Right lobe of liver (tissue), 6 donors: Measurements from ENCODE around the gene GGT7. TPM values are rescaled to one million over a fixed set of nuclear protein-coding genes. Genes with fewer than 3 reads are reported as not detected.

Experiments used
- ATAC-seq, 4 donors: fragments of 200-7000 bp; cut with Tn5 transposase; one replicate each; pipeline ENCODE4 v1.9.1; 2020; ENCODE audit warnings: mild to moderate bottlenecking in 4 of 4, moderate library complexity in 4 of 4
- DNase-seq, 3 donors: peaks; one replicate each; pipeline ENCODE4 v3.0.0-alpha.2; 2020
- H3K27ac ChIP-seq, 3 donors: fragments of 200-600 bp; one replicate each; pipeline ENCODE4 v1.8.0; 2022
- H3K27me3 ChIP-seq, 2 donors: fragments of 200-600 bp; one replicate each; pipeline ENCODE4 v1.8.0; 2022
- H3K36me3 ChIP-seq, 4 donors: fragments of 200-600 bp; sonication (generic) in 1 of 4; one replicate each; pipeline versions ENCODE4 v1.5.1 to v1.8.0; 2017 to 2022; ENCODE audit warnings: control low read depth in 1 of 4
- H3K4me1 ChIP-seq, 4 donors: fragments of 200-600 bp; sonication (generic) in 1 of 4; one replicate each; pipeline versions ENCODE4 v1.5.1 to v1.8.0; 2017 to 2022; ENCODE audit warnings: control low read depth in 1 of 4
- H3K4me3 ChIP-seq, 3 donors: fragments of 200-600 bp; one replicate each; pipeline ENCODE4 v1.8.0; 2022
- H3K9me3 ChIP-seq, 4 donors: fragments of 200-600 bp; sonication (generic) in 1 of 4; one replicate each; pipeline versions ENCODE4 v1.5.1 to v1.8.0; 2017 to 2022; ENCODE audit warnings: control low read depth in 1 of 4
- CTCF ChIP-seq, 4 donors: fragments of 200-600 bp in 3 of 4; fragments of 450-650 bp in 1 of 4; IDR thresholded peaks; one replicate each; pipeline versions ENCODE4 v1.5.1 to v1.8.0; 2016 to 2022; ENCODE audit warnings: antibody characterized with exemption in 4 of 4, mild to moderate bottlenecking in 2 of 4
- POLR2A ChIP-seq: fragments of 450-650 bp; IDR thresholded peaks from one replicate; pipeline ENCODE4 v1.6.1; 2017; ENCODE audit warnings: antibody characterized with exemption, mild to moderate bottlenecking
- WGBS: methylation state at CpG from one replicate; pipeline ENCODE4 v1.1.6; 2018; ENCODE audit warnings: low coverage, low lambda C conversion rate; ENCODE audit not compliant: insufficient coverage; ENCODE audit errors: missing lambda C conversion rate; 5-methylcytosine and 5-hydroxymethylcytosine counted together
- intact Hi-C, 2 donors: fragments of 100-400 bp; cut with DNase I; formaldehyde crosslinking; loops; one replicate each; pipeline versions ENCODE4 v1.11.2 to v1.14.1; 2022
- long read RNA-seq: library from polyadenylated mRNA; unstranded; transcript quantifications from one replicate; pipeline ENCODE4 v2.0.0, GENCODE V29; 2019
- total RNA-seq, 6 experiments: library from RNA; depleted of rRNA in 2 of 6; stranded (reverse); fragments of >200 nt in 2 of 6; fragmentation: NEBNext Ultra II Directional in 3 of 6; extraction: Animal tissue kit (Norgen Biotek cat#: 25700) in 3 of 6; gene quantifications; one replicate each; pipeline versions ENCODE4 v1.1.0 to v1.2.4, GENCODE V29; 2016 to 2023
- donor health status: DM: no; HTN: yes; CAD: no.
- donor health status: DM: no; HTN: no; CAD: no.
- donor health status: DM: no; HTN: no; CAD: no.
- donor health status: DM: no; HTN: yes; CAD: no.
- donor health status: DM: no; HTN: yes; CAD: no.

The GGT7 gene
- 10 to 100 TPM in 2 of 6 experiments, 1 to 10 TPM in 4; 4.8 to 13.3 (median 9.4) TPM for total RNA-seq
- long read RNA-seq = 0 reads

DNA sequence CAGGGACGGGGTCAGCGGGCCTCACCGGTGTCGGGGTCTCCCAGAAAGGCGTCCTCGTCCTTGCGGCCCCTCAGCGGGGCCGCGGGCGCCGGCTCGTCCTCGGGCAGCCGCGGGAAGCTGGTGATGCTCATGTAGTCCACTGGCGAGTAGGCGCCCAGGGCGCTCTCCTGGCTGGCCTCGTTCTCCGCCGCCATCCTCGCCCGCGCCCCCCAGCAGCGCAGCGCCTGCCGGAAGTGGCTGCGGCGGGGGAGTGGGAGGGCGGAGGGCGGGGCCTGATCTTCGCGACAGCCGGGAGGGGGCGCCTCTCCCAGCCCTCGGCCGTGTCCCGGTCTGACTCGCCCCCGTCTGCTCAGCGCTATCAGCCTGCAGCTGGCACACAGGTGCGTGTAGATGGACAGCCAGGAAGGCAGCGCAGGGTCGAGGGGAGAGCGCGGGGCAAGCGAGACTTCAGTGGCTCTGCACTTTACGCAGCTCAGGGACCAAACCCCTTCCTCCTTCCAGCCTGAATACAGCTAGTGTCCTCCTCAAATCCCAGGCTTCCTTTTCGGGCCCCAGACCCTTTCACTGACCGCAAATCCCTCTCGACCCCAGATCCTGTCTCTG, at the start of gene GGT7:
GGT7 (minus strand) TSS at position 235 of the 603 bp plus-strand sequence; CDS start at position 194, 41 bp downstream.
- H3K27me3 ChIP-seq = no peaks in the 10 kb centered on the region

GRCh38 chr20:34921436-34921835, 48.8 kb upstream of the GGT7 start:
- Histone ChIP-seq H3K4me1 (peaks cover 0 to 16% (median 8%) of the 10 kb centered on the region in 4 donors), H3K27ac (no peak overlapping the region), H3K27me3 (no peaks in the 10 kb centered on the region), H3K9me3 (no peaks in the 10 kb centered on the region), H3K36me3 (peaks cover 0 to 70% (median 10%) of the 10 kb centered on the region in 4 donors), H3K4me3 (no peak overlapping the region)
- intact Hi-C loops = no loop called here
- WGBS = 60% methylated on average over 2 of the region's 3 CpGs
- TF ChIP-seq POLR2A (no peak), CTCF (IDR thresholded peaks at IDR 0.05) (no peak)
- no peak for ATAC-seq
- no peak for DNase-seq

More for the DNA sequence above, at the start of gene GGT7:
- 3% methylated on average over 5 of the region's 52 CpGs for WGBS
- H3K4me1 ChIP-seq = peaks cover 0 to 20% (median 8%) of the 10 kb centered on the region in 4 donors
- intact Hi-C loops = loop anchor here (5.0 kb wide), 2 partner anchors 35 to 85 kb away; partner anchors contain the start of genes GSS (in 2 of the 2) and MYH7B (in 2 of the 2)
- H3K9me3 ChIP-seq = no peaks in the 10 kb centered on the region
- ATAC-seq (peak; percentile 43 to 59 (median 53)), DNase-seq (peak; percentile 85 to 89 (median 88))
- no peak within 1 kb of the TSS for H3K27ac ChIP-seq
- peak; percentile 66 to 85 (median 82) for TF ChIP-seq CTCF (IDR thresholded peaks at IDR 0.05)
- peak; percentile 28 for TF ChIP-seq POLR2A
- no peaks in the 10 kb centered on the region for H3K36me3 ChIP-seq
- H3K4me3 ChIP-seq = peak within 1 kb of the TSS; percentile 51 to 83 (median 82)

DNA sequence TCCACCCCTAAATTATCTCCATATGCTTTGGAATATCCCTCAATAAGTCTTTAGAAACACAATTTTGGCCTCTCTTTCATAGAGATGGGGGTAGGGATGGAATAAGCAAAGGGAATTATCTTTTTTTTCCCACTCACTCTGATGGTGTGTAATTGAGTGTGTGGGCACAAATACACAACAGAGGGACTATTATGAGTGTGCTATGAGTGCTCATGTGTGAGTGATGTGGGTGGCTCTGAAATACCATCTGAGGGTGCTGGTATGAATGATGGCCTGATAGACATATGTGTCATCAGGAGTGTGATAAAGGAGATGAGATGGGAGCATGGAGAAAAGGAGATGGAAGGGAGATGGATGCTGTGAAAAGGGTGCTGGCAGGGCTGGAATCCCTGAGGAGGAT, 47.4 kb upstream of the GGT7 start:
- Histone ChIP-seq H3K36me3 (peaks cover 0 to 57% (median 5%) of the 10 kb centered on the region in 4 donors), H3K27ac (no peak overlapping the region), H3K4me3 (no peak overlapping the region), H3K27me3 (no peaks in the 10 kb centered on the region), H3K4me1 (peaks cover 0 to 22% (median 8%) of the 10 kb centered on the region in 4 donors), H3K9me3 (no peaks in the 10 kb centered on the region)
- TF ChIP-seq POLR2A (no peak), CTCF (IDR thresholded peaks at IDR 0.05) (no peak)
- ATAC-seq (no peak), DNase-seq (no peak)
- intact Hi-C loops = no loop called here

DNA sequence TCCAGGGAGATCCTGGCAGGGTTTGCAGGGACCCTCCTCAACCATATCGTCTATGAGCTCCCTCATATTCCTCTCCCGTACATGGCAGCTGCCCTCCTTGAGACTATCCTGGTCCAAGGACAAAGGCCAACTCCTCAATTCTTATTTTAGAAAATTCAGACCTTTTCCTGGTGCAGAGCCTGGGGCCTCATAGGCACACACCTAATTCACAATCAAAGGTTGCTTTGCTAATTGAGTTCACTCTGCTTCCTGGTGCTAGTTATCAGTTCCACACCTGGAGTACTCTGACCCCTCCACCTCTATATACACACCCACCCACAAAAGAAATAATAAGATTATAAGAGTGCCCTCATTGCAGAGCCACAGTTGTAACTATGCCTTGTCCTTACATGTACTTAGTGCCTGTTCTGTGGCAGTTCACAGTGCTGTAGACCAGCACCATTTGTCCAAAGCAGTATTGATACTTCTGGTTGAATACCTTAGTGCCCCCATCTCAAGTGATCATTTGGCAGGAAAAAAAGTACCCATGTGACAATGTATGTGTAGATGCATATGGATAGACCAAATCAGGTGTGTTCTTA, 44.2 kb upstream of the GGT7 start:
- Histone ChIP-seq H3K27ac (no peak overlapping the region), H3K27me3 (no peaks in the 10 kb centered on the region), H3K9me3 (no peaks in the 10 kb centered on the region), H3K36me3 (peaks cover 0 to 54% (median 1%) of the 10 kb centered on the region in 4 donors), H3K4me3 (no peak overlapping the region), H3K4me1 (peaks cover 0 to 27% (median 13%) of the 10 kb centered on the region in 4 donors)
- intact Hi-C loops = no loop called here
- TF ChIP-seq CTCF (IDR thresholded peaks at IDR 0.05) (no peak), POLR2A (no peak)
- ATAC-seq (no peak), DNase-seq (no peak)
- 88% methylated on average over 2 of the region's 2 CpGs for WGBS
